Activated naive CD8-positive, alpha-beta T cell treated with anti-CD3 and anti-CD28 coated beads, Interleukin-2, amount 50 U/mL, for 24 hours (primary cell): ENCODE data around the gene ASB9.
"Not testable (repeated sequence)": the region's sequence is repeated elsewhere in the genome, so short reads cannot be mapped to it uniquely, and the experiment has no call there.

Source experiments
- ATAC-seq: fragments of 150-1000 bp; cut with Tn5 transposase; one replicate; pipeline ENCODE4 v1.10.0; 2021
- DNase-seq: peaks from one replicate; pipeline ENCODE4 v3.0.0; 2021
- H3K27ac Mint-ChIP-seq: one replicate; pipeline ENCODE4 v1.8.0; 2021; ENCODE audit warnings: mild to moderate bottlenecking, mixed read lengths
- H3K27me3 Mint-ChIP-seq: one replicate; pipeline ENCODE4 v1.8.0; 2021; ENCODE audit warnings: mixed read lengths
- H3K36me3 Mint-ChIP-seq: one replicate; pipeline ENCODE4 v1.8.0; 2021; ENCODE audit warnings: low read depth, mixed read lengths
- H3K4me1 Mint-ChIP-seq: one replicate; pipeline ENCODE4 v1.8.0; 2021; ENCODE audit warnings: mixed read lengths
- H3K4me3 Mint-ChIP-seq: one replicate; pipeline ENCODE4 v1.8.0; 2021; ENCODE audit warnings: mild to moderate bottlenecking, moderate library complexity, mixed read lengths
- H3K9me3 Mint-ChIP-seq: one replicate; pipeline ENCODE4 v1.8.0; 2021; ENCODE audit warnings: mixed read lengths

Gene ASB9

DNA sequence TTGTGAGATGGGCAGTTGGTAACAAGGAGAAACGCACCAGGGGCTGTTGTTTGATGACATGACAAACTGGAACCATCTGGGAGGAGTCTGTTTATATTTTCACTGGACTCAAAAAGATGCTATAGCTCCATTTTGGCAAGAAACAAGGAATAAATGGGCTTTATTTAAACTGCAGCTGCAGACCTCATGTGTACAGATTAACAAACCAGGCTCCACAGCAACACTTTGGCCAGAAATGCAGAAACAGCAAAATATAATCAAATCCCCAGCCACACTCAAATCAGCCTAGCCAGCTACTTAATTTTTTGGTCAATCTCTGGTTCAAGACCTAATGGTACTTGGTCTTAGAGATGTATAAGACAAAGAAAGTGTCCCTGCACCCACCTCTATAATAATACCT is 52.7 kb downstream of the ASB9 start:
- no peak overlapping the region for H3K4me3 Mint-ChIP-seq
- H3K27ac Mint-ChIP-seq = no peak overlapping the region
- H3K36me3 Mint-ChIP-seq = no peaks in the 10 kb centered on the region
- H3K9me3 Mint-ChIP-seq = no peaks in the 10 kb centered on the region
- no peak for DNase-seq
- H3K27me3 Mint-ChIP-seq = no peaks in the 10 kb centered on the region
- ATAC-seq = no peak
- no peaks in the 10 kb centered on the region for H3K4me1 Mint-ChIP-seq

GRCh38 chrX:15216280-15216679 is 53.6 kb downstream of the ASB9 start:
- H3K4me1 Mint-ChIP-seq = no peaks in the 10 kb centered on the region
- H3K9me3 Mint-ChIP-seq = no peaks in the 10 kb centered on the region
- no peak for DNase-seq
- H3K27ac Mint-ChIP-seq = no peak overlapping the region
- H3K36me3 Mint-ChIP-seq = no peaks in the 10 kb centered on the region
- H3K27me3 Mint-ChIP-seq = no peaks in the 10 kb centered on the region
- H3K4me3 Mint-ChIP-seq = no peak overlapping the region
- ATAC-seq = no peak

DNA sequence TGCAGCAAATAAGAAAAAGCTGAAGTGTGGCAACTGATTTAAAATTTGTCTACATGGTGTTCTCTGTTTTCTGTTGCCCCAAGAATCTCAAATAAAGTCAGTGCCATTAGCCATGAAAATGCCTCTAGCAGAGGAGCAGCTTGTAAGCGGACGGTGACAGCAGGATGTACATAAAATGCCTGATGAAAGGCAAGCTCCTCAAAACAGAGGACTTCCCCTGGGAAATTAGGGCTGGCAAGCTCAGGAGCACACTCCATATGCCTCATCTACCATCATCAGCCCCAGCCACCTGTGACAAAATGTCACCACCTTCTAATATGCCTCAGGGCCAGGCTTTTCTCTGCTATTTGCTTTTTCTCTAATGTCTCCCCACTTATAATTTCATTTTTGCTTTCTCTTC is 54.5 kb downstream of the ASB9 start:
- Mint-ChIP-seq H3K4me1 (no peaks in the 10 kb centered on the region), H3K27ac (no peak overlapping the region), H3K9me3 (no peaks in the 10 kb centered on the region), H3K36me3 (no peaks in the 10 kb centered on the region), H3K4me3 (no peak overlapping the region), H3K27me3 (no peaks in the 10 kb centered on the region)
- DNase-seq (no peak), ATAC-seq (no peak)

DNA sequence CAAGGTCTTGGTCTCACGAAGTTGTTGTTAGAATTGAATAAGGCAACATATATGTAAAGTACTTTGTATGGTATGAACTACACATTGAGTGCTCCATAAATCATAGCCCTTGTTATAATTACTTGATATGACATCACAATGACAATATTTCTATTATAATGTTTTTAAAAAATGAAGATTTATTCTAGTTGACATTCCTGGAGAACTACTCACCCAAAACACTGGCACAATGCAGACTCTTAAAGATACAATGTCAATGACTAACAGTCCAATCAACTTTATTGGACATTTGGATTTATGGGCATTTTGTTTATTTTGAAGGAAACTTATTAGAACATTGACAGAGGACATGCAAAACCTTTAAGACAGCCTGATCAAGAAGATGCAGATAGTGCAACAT is 55.3 kb downstream of the ASB9 start:
- H3K4me3 Mint-ChIP-seq = no peak overlapping the region
- no peaks in the 10 kb centered on the region for H3K4me1 Mint-ChIP-seq
- H3K36me3 Mint-ChIP-seq = no peaks in the 10 kb centered on the region
- no peak for DNase-seq
- no peaks in the 10 kb centered on the region for H3K9me3 Mint-ChIP-seq
- ATAC-seq = no peak
- H3K27ac Mint-ChIP-seq = no peak overlapping the region
- H3K27me3 Mint-ChIP-seq = no peaks in the 10 kb centered on the region

- Mint-ChIP-seq H3K4me3 (no peak overlapping the region), H3K36me3 (no peaks in the 10 kb centered on the region), H3K27me3 (no peaks in the 10 kb centered on the region), H3K4me1 (peaks cover 25% of the 10 kb centered on the region), H3K27ac (no peak overlapping the region), H3K9me3 (peaks cover 5% of the 10 kb centered on the region)
- ATAC-seq (no peak), DNase-seq (no peak)
Measured at GRCh38 chrX:15209096-15209495, 60.8 kb downstream of the ASB9 start.

DNA sequence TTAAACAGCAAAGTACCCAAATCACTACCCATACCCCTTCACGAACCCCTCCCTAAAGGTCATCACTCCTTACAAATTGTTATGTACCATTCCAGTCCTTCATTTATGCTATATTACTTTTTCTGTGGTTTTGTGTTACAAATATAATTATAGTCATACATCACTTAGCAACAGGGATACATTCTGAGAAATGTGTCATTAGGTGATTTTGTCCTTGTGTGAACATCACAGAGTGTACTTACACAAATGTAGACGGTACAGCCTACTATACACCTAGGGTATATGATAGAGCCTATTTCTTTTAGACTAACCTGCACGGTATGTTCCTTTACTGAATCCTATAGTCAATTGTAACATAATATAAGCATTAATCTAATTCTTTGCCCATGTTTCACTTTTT is 61.9 kb downstream of the ASB9 start:
- Mint-ChIP-seq H3K36me3 (no peaks in the 10 kb centered on the region), H3K4me1 (peaks cover 36% of the 10 kb centered on the region), H3K9me3 (peaks cover 5% of the 10 kb centered on the region), H3K27ac (no peak overlapping the region), H3K4me3 (no peak overlapping the region), H3K27me3 (no peaks in the 10 kb centered on the region)
- no peak for ATAC-seq
- DNase-seq = no peak

DNA sequence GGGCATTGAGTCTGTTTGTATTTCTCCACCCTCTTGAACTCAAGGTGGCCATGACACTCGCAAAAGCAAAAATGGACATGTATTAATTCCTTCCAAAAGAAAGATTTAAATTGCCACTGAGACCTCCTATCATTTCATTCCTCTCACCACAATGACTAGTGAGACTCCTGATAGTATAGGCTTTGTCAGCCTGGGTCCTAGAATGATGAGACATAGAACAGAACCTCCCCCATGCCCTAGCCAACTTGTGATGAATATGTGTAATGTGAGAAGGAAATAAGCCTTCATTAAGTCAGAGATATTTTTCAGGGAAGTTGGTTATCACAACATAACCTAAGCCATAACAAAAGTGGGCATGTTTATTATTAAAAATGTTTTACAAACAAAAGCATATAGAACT is 62.5 kb downstream of the ASB9 start:
- no peak overlapping the region for H3K4me3 Mint-ChIP-seq
- H3K36me3 Mint-ChIP-seq = no peaks in the 10 kb centered on the region
- DNase-seq (no peak), ATAC-seq (no peak)
- H3K27me3 Mint-ChIP-seq = no peaks in the 10 kb centered on the region
- no peak overlapping the region for H3K27ac Mint-ChIP-seq
- peaks cover 5% of the 10 kb centered on the region for H3K9me3 Mint-ChIP-seq
- H3K4me1 Mint-ChIP-seq = peaks cover 42% of the 10 kb centered on the region

DNA sequence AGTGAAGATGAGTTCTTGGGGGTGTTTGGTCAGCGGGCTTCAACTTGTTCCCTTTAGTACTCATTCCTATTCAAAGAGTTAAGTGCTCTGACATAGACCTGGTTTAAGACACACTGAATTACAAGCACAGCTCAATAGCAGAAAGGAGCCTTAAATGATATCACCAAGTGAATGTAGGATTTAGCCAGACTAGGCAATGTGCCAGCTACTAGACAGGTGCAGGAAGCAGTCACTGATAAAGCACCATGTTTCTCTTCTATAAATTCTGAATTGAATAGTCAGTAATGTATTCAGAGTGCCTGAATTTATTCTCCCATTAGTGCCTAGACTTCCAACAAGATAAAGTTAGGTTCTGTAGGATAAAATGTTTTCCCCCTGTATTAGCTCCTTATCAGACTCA is 63.6 kb downstream of the ASB9 start:
- DNase-seq = no peak
- Mint-ChIP-seq H3K4me3 (no peak overlapping the region), H3K27me3 (no peaks in the 10 kb centered on the region), H3K4me1 (peaks cover 45% of the 10 kb centered on the region), H3K27ac (no peak overlapping the region), H3K9me3 (peaks cover 8% of the 10 kb centered on the region), H3K36me3 (no peaks in the 10 kb centered on the region)
- ATAC-seq = no peak

- Mint-ChIP-seq H3K27ac (peak overlapping the region; percentile 30), H3K9me3 (peaks cover 10% of the 10 kb centered on the region), H3K36me3 (no peaks in the 10 kb centered on the region), H3K4me3 (no peak overlapping the region), H3K4me1 (peaks cover 47% of the 10 kb centered on the region), H3K27me3 (no peaks in the 10 kb centered on the region)
- ATAC-seq = peak; percentile 79
- no peak for DNase-seq
Measured at GRCh38 chrX:15204130-15204751, 65.6 kb downstream of the ASB9 start.

GRCh38 chrX:15203694-15204093 is 66.2 kb downstream of the ASB9 start:
- no peak for ATAC-seq
- Mint-ChIP-seq H3K27ac (no peak overlapping the region), H3K27me3 (no peaks in the 10 kb centered on the region), H3K4me3 (no peak overlapping the region), H3K4me1 (peaks cover 51% of the 10 kb centered on the region), H3K9me3 (peaks cover 10% of the 10 kb centered on the region), H3K36me3 (no peaks in the 10 kb centered on the region)
- no peak for DNase-seq

DNA sequence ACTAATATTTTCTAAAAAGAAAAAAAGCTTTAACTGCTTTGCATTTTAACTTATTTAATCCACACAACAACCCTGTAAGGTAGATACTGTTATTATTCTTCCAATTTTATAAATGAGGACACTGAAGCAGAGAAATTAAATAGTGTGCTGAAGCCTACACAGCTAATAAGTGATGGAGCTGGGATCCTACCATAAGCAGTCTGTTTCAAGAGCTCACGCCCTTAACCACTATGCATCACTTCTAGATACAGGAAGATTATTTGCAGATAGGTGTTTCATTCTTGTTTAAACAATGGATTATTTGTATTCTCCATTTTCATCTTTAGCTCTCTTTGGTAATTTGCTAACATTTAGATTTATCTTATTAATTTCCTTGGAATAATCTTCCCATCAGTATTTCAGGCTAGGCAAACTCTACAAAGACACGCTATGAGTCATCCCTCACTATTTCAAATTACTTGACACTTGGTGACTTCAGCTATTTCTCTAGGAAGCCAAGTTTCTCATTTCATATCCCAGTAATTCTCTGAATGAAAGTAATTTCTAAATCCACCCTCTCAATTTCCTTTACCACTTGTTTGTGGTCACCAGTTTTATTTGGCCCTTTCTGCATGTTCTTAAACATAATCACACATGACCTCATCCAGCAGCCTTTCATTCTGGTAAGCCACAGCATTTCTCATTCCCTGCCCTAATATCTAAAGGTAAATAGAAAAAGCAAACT is 67.3 kb downstream of the ASB9 start:
- Mint-ChIP-seq H3K36me3 (no peaks in the 10 kb centered on the region), H3K9me3 (peaks cover 10% of the 10 kb centered on the region), H3K27me3 (no peaks in the 10 kb centered on the region), H3K4me3 (no peak overlapping the region), H3K27ac (peak overlapping the region; percentile 11), H3K4me1 (peaks cover 51% of the 10 kb centered on the region)
- DNase-seq (no peak), ATAC-seq (peak; percentile 62)

- DNase-seq (no peak), ATAC-seq (no peak)
- Mint-ChIP-seq H3K4me1 (peaks cover 41% of the 10 kb centered on the region), H3K9me3 (peaks cover 10% of the 10 kb centered on the region), H3K36me3 (no peaks in the 10 kb centered on the region), H3K27ac (no peak overlapping the region), H3K4me3 (no peak overlapping the region), H3K27me3 (no peaks in the 10 kb centered on the region)
Measured at GRCh38 chrX:15200871-15201270, 69.0 kb downstream of the ASB9 start.

GRCh38 chrX:15198608-15199202 is 71.2 kb downstream of the ASB9 start:
- H3K4me3 Mint-ChIP-seq, H3K9me3 Mint-ChIP-seq, H3K27ac Mint-ChIP-seq, H3K27me3 Mint-ChIP-seq, H3K36me3 Mint-ChIP-seq, DNase-seq: not testable (repeated sequence)
- peaks cover 26% of the 10 kb centered on the region for H3K4me1 Mint-ChIP-seq
- peak; percentile 59 for ATAC-seq

DNA sequence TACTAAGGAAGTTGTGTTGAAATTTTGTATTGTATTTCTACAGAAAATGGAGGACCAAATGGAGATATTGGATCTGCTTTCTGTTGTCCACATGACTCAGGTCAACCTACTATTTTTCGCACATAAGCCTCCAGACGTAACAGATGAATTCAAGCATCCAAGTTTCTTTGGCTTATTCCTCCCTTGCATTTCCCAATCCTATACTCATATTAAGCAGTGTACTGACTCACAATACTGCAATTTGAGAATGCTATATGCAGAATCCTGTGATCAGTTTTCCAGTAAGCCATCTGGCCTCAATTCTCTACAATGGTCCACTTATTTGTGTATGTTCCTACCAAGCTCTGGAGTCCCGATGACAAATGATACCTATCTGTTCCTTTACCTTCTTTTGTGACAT is 75.7 kb downstream of the ASB9 start:
- Mint-ChIP-seq H3K27me3 (no peaks in the 10 kb centered on the region), H3K4me1 (peaks cover 8% of the 10 kb centered on the region), H3K36me3 (no peaks in the 10 kb centered on the region), H3K27ac (no peak overlapping the region), H3K4me3 (no peak overlapping the region), H3K9me3 (no peaks in the 10 kb centered on the region)
- ATAC-seq (no peak), DNase-seq (no peak)
